Measurements from ENCODE around the gene FALEC. TPM values are rescaled to one million over a fixed set of nuclear protein-coding genes. Genes with fewer than 3 reads are reported as not detected.

Gene FALEC
- total RNA-seq, 2 donors from 2014 or later, result not detected

- DNase-seq (ENCODE audit: low spot score), result no peak
- no peak for TF ChIP-seq CTCF (IDR thresholded peaks at IDR 0.05)
- no peaks in the 10 kb centered on the region for H3K9me3 ChIP-seq
Measured at GRCh38 chr1:150511551-150511950, 4.0 kb upstream of the FALEC start.

GRCh38 chr1:150511985-150512660 lies 3.4 kb upstream of the FALEC start:
- no peaks in the 10 kb centered on the region for H3K36me3 ChIP-seq
- no peak for DNase-seq (ENCODE audit: low spot score)
- H3K9me3 ChIP-seq, result no peaks in the 10 kb centered on the region
- no peak overlapping the region for H3K27ac ChIP-seq
- no peak for TF ChIP-seq CTCF (IDR thresholded peaks at IDR 0.05)
- H3K27me3 ChIP-seq (replicated peaks; ENCODE audit: insufficient read depth), result no peaks in the 10 kb centered on the region
- H3K4me3 ChIP-seq, result no peak overlapping the region
- no peak for ATAC-seq (ENCODE audit: insufficient number of reproducible peaks, low FRiP score, low read depth)
- H3K4me1 ChIP-seq (ENCODE audit: control insufficient read depth in 1 of 2, low read depth in 2 of 2), result peaks cover 7 to 15% of the 10 kb centered on the region in 2 donors

More at GRCh38 chr1:150511551-150511950, 4.0 kb upstream of the FALEC start:
- Histone ChIP-seq H3K27ac (no peak overlapping the region), H3K36me3 (peaks cover 5% of the 10 kb centered on the region), H3K4me3 (no peak overlapping the region), H3K4me1 (ENCODE audit: control insufficient read depth in 1 of 2, low read depth in 2 of 2) (peaks cover 7 to 14% of the 10 kb centered on the region in 2 donors), H3K27me3 (replicated peaks; ENCODE audit: insufficient read depth) (no peaks in the 10 kb centered on the region)
- ATAC-seq (ENCODE audit: insufficient number of reproducible peaks, low FRiP score, low read depth), result no peak

- TF ChIP-seq CTCF (IDR thresholded peaks at IDR 0.05), result no peak
- H3K27ac ChIP-seq, result no peak overlapping the region
- DNase-seq (ENCODE audit: low spot score) (no peak), ATAC-seq (ENCODE audit: insufficient number of reproducible peaks, low FRiP score, low read depth) (no peak)
- H3K36me3 ChIP-seq, result no peaks in the 10 kb centered on the region
- no peaks in the 10 kb centered on the region for H3K27me3 ChIP-seq (replicated peaks; ENCODE audit: insufficient read depth)
- H3K4me1 ChIP-seq (ENCODE audit: control insufficient read depth in 1 of 2, low read depth in 2 of 2), result peaks cover 4 to 15% of the 10 kb centered on the region in 2 donors
- H3K4me3 ChIP-seq, result no peak overlapping the region
- H3K9me3 ChIP-seq, result no peaks in the 10 kb centered on the region
Measured at GRCh38 chr1:150512846-150513245, 2.7 kb upstream of the FALEC start.

GRCh38 chr1:150513351-150513791 lies 2.2 kb upstream of the FALEC start:
- no peak for ATAC-seq (ENCODE audit: insufficient number of reproducible peaks, low FRiP score, low read depth)
- Histone ChIP-seq H3K27ac (no peak overlapping the region), H3K4me1 (ENCODE audit: control insufficient read depth in 1 of 2, low read depth in 2 of 2) (peaks cover 4 to 15% of the 10 kb centered on the region in 2 donors), H3K27me3 (replicated peaks; ENCODE audit: insufficient read depth) (no peaks in the 10 kb centered on the region), H3K36me3 (no peaks in the 10 kb centered on the region), H3K9me3 (no peaks in the 10 kb centered on the region), H3K4me3 (no peak overlapping the region)
- TF ChIP-seq CTCF (IDR thresholded peaks at IDR 0.05), result no peak
- DNase-seq (ENCODE audit: low spot score), result no peak

GRCh38 chr1:150514260-150514659 lies 1.3 kb upstream of the FALEC start:
- TF ChIP-seq CTCF (IDR thresholded peaks at IDR 0.05), result no peak
- Histone ChIP-seq H3K4me3 (no peak overlapping the region), H3K4me1 (ENCODE audit: control insufficient read depth in 1 of 2, low read depth in 2 of 2) (peaks cover 4 to 15% of the 10 kb centered on the region in 2 donors), H3K27ac (no peak overlapping the region), H3K9me3 (no peaks in the 10 kb centered on the region), H3K27me3 (replicated peaks; ENCODE audit: insufficient read depth) (no peaks in the 10 kb centered on the region), H3K36me3 (no peaks in the 10 kb centered on the region)
- no peak for ATAC-seq (ENCODE audit: insufficient number of reproducible peaks, low FRiP score, low read depth)
- no peak for DNase-seq (ENCODE audit: low spot score)

Data from thoracic aorta (tissue), 2 donors.